ENCODE data around the gene MAP3K20.
"Not testable (repeated sequence)": the region's sequence is repeated elsewhere in the genome, so short reads cannot be mapped to it uniquely, and the experiment has no call there.

- TF ChIP-seq, protein P1, sequence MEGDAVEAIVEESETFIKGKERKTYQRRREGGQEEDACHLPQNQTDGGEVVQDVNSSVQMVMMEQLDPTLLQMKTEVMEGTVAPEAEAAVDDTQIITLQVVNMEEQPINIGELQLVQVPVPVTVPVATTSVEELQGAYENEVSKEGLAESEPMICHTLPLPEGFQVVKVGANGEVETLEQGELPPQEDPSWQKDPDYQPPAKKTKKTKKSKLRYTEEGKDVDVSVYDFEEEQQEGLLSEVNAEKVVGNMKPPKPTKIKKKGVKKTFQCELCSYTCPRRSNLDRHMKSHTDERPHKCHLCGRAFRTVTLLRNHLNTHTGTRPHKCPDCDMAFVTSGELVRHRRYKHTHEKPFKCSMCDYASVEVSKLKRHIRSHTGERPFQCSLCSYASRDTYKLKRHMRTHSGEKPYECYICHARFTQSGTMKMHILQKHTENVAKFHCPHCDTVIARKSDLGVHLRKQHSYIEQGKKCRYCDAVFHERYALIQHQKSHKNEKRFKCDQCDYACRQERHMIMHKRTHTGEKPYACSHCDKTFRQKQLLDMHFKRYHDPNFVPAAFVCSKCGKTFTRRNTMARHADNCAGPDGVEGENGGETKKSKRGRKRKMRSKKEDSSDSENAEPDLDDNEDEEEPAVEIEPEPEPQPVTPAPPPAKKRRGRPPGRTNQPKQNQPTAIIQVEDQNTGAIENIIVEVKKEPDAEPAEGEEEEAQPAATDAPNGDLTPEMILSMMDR (conservative IDR thresholded peaks at IDR 0.05; ENCODE audit: low read depth in 2 of 2), result not testable (repeated sequence)
- not testable (repeated sequence) for TF ChIP-seq POLR2AphosphoS5 (IDR thresholded peaks at IDR 0.05; ENCODE audit: low read depth); EZH2 (IDR thresholded peaks at IDR 0.05; ENCODE audit: low read depth, unreplicated experiment); EZH2phosphoT487 (IDR thresholded peaks at IDR 0.05; ENCODE audit: unreplicated experiment); STAT1 (IDR thresholded peaks at IDR 0.05; ENCODE audit: unreplicated experiment); ZNF114 (CRISPR knock-in tag; IDR thresholded peaks at IDR 0.05); JUNB (IDR thresholded peaks at IDR 0.05; ENCODE audit: unreplicated experiment)
- TF ChIP-seq, protein P2, sequence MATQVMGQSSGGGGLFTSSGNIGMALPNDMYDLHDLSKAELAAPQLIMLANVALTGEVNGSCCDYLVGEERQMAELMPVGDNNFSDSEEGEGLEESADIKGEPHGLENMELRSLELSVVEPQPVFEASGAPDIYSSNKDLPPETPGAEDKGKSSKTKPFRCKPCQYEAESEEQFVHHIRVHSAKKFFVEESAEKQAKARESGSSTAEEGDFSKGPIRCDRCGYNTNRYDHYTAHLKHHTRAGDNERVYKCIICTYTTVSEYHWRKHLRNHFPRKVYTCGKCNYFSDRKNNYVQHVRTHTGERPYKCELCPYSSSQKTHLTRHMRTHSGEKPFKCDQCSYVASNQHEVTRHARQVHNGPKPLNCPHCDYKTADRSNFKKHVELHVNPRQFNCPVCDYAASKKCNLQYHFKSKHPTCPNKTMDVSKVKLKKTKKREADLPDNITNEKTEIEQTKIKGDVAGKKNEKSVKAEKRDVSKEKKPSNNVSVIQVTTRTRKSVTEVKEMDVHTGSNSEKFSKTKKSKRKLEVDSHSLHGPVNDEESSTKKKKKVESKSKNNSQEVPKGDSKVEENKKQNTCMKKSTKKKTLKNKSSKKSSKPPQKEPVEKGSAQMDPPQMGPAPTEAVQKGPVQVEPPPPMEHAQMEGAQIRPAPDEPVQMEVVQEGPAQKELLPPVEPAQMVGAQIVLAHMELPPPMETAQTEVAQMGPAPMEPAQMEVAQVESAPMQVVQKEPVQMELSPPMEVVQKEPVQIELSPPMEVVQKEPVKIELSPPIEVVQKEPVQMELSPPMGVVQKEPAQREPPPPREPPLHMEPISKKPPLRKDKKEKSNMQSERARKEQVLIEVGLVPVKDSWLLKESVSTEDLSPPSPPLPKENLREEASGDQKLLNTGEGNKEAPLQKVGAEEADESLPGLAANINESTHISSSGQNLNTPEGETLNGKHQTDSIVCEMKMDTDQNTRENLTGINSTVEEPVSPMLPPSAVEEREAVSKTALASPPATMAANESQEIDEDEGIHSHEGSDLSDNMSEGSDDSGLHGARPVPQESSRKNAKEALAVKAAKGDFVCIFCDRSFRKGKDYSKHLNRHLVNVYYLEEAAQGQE (IDR thresholded peaks at IDR 0.05; ENCODE audit: unreplicated experiment), result not testable (repeated sequence)
These were observed 206.3 kb downstream of the MAP3K20 start for GRCh38 chr2:173281898-173282297.
